HG03558 (cell line): ENCODE data around the gene CRACDL.

ENCODE experiments used
- ATAC-seq: cut with Tn5 transposase; IDR thresholded peaks from one replicate; pipeline ENCODE4 v1.9.1; 2021; ENCODE audit warnings: moderate number of reproducible peaks; ENCODE audit not compliant: unreplicated experiment; ENCODE audit errors: extremely low read depth

Gene CRACDL

GRCh38 chr2:98935777-98936352, at the start of gene CRACDL:
CRACDL (minus strand) TSS chr2:98936225; CDS start chr2:98846800, 89,425 bp downstream.
- no peak for ATAC-seq

GRCh38 chr2:98975611-98976010, 39.6 kb upstream of the CRACDL start:
- no peak for ATAC-seq

- ATAC-seq = no peak
Measured at GRCh38 chr2:98972582-98973167, 36.6 kb upstream of the CRACDL start.

GRCh38 chr2:98959810-98960507, 23.9 kb upstream of the CRACDL start:
- no peak for ATAC-seq

GRCh38 chr2:98952966-98953365, 16.9 kb upstream of the CRACDL start:
- ATAC-seq = no peak

GRCh38 chr2:98948956-98949739, 13.1 kb upstream of the CRACDL start:
- ATAC-seq = no peak

- no peak for ATAC-seq
Measured at GRCh38 chr2:98947554-98947953, 11.5 kb upstream of the CRACDL start.

- ATAC-seq = no peak
Measured at GRCh38 chr2:98946855-98947254, 10.8 kb upstream of the CRACDL start.

- no peak for ATAC-seq
Measured at GRCh38 chr2:98944775-98945174, 8.8 kb upstream of the CRACDL start.

- ATAC-seq = no peak
Measured at GRCh38 chr2:98940102-98940501, 4.1 kb upstream of the CRACDL start.

GRCh38 chr2:98937906-98938305, 1.9 kb upstream of the CRACDL start:
- no peak for ATAC-seq

- no peak for ATAC-seq
Measured at GRCh38 chr2:98936353-98937351, 627 bp upstream of the CRACDL start.

- ATAC-seq = no peak
Measured at GRCh38 chr2:98935111-98935770, 784 bp downstream of the CRACDL start.

- no peak for ATAC-seq
Measured at GRCh38 chr2:98932778-98933343, 3.2 kb downstream of the CRACDL start.

- no peak for ATAC-seq
Measured at GRCh38 chr2:98932164-98932563, 3.9 kb downstream of the CRACDL start.

- no peak for ATAC-seq
Measured at GRCh38 chr2:98931596-98931995, 4.4 kb downstream of the CRACDL start.

- no peak for ATAC-seq
Measured at GRCh38 chr2:98929920-98930319, 6.1 kb downstream of the CRACDL start.

GRCh38 chr2:98928242-98928641, 7.8 kb downstream of the CRACDL start:
- no peak for ATAC-seq

GRCh38 chr2:98927027-98927426, 9.0 kb downstream of the CRACDL start:
- ATAC-seq = no peak
